ENCODE data around the gene DHX58.

Gene DHX58

DNA sequence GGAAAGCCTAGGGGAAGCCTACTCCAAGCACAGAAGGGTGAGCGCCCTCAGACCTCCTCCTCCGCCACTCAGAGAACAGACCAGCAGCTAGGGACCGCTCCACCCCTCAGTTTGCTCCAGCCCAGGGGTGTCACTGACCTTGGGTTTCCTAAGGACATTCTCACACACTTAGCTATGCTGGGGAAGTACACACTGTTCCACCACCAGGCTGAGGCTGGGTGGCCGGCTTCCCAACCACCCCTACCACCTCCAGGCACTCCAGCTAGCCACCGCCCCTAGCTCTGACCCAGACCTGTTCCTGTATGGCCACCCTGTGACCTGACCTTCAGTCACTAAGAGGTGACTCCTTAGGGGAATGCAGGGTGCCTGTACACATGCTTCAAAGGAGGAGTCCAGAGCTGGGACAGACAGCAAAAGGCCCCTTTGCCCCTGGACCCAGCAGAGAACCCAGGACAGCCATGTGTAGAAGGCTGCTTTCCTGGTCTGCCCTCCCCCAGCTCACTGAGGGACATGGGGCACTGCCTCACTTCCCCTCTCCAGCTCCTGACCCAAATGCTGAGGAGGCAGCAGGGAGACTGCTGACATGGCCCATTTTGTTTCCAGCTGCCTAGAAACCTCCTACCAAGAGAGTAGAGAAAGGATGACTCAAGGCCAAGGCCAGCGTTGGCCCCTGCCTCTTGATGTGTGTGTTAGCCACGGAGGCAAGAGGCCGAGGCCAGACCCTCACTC lies 16.8 kb upstream of the DHX58 start:
- no peak for DNase-seq

DNA sequence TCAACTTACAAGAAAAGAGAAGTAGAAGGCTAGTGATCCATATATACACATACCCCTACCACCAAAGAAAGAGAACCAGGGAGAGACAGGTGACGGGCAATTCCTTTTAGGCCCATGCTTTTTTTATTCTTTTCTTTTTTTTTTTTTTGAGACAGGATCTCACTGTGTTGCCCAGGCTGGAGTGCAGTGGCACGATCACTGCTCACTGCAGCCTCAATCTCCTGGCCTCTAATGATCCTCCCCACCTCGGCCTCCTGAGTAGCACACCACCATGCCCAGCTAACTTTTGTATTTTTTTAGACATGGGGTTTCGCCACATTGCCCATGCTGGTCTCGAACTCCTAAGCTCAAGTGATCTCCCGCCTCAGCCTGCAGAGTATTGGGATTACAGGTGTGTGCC lies 14.9 kb upstream of the DHX58 start:
- no peak for DNase-seq

DNA sequence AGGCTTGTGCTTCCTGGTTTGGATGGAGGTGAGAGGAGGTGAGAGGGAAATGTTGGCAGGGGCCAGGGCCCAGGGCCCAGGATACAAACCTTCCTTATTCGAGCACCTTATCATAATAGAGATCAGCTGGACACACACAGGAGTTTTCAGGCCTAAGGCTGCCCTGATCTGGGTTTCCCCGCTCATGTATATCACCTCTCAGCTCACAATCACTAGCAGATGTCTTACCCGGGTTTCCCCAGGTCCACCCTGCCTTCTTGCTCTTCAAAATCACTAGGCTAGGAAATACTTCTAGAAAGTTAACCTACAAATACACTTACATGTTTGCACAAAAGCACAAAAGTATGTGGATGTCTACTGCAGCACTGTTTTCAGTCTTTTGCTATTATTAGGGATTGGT lies 14.3 kb upstream of the DHX58 start:
- DNase-seq: no peak

DNA sequence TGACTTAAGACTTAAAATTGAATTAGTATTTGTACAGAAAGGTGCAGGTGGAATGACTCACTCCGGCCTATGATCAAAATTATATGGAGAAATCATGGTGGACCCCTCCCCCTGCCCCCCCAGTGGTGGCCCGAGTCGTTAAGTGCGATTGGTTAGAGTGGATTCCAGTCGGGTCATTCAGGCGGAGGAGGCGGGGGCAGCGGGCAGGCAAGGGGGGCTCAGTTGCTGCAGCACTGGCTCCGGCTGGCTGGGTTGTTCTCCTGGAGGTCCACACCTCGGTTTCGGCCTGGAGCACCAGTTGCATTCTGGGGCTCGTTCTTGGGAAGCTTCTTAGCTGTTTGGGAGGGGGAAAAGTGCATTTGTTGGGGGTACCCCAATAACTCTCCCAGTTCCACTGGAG lies 13.1 kb upstream of the DHX58 start:
- DNase-seq: no peak

DNA sequence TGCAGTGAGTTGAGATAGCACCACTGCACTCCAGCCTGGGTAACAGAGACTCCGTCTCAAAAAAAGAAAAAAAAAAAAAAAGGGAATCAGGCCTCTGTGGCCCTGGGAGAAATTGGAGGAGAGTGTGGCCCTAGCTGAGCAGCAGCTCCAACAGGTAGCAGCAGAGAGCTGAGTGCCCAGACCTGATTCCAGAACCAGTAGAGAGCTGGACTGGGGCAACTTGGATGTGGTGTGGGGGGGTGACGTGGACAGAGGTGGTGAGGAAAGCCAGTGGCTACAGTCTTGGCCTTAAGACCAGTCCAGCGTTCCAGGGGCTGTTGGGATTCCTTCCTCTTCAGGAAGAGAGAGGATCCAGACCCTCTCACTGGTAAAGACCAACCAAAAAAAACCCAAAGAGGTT lies 11.7 kb upstream of the DHX58 start:
- no peak for DNase-seq

DNA sequence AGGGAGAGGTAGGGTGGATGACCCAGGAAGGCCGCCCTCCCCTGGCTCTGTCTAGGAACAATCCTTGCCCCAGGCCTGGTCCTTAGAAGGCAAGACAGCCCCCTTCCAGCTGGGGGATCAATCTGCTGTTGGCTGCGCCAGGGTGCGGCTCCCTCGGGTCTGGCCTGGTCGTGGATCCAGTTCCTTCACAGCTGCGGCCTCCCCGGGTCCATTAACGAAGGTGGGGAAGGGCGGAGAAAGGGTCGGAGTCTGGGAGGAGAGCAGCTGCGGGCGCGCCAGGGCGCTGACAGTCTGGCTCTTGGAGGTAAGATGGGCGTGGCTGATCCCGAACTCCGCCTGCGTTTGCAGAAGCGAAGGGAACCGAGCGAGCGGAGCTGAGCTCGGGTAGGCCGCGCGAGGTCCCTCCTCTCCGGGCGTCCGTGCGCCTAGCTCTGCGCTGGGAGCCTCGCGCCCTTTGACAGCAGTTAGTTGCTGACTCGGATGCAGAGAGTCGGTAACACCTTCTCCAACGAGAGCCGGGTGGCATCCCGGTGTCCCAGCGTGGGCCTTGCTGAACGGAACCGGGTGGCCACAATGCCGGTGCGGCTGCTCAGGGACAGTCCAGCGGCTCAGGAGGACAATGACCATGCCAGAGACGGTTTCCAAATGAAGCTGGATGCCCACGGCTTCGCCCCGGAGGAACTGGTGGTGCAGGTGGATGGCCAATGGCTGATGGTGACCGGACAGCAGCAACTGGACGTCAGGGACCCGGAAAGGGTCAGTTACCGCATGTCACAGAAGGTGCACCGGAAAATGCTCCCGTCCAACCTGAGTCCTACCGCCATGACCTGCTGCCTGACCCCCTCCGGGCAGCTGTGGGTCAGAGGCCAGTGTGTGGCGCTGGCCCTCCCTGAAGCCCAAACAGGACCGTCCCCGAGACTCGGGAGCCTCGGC lies 10.1 kb upstream of the DHX58 start, which contains the start of gene HSPB9:
Gene HSPB9 (plus strand): TSS at position 434 of the 933 bp plus-strand sequence. CDS start 47 bp downstream, at position 481.
- DNase-seq: no peak

DNA sequence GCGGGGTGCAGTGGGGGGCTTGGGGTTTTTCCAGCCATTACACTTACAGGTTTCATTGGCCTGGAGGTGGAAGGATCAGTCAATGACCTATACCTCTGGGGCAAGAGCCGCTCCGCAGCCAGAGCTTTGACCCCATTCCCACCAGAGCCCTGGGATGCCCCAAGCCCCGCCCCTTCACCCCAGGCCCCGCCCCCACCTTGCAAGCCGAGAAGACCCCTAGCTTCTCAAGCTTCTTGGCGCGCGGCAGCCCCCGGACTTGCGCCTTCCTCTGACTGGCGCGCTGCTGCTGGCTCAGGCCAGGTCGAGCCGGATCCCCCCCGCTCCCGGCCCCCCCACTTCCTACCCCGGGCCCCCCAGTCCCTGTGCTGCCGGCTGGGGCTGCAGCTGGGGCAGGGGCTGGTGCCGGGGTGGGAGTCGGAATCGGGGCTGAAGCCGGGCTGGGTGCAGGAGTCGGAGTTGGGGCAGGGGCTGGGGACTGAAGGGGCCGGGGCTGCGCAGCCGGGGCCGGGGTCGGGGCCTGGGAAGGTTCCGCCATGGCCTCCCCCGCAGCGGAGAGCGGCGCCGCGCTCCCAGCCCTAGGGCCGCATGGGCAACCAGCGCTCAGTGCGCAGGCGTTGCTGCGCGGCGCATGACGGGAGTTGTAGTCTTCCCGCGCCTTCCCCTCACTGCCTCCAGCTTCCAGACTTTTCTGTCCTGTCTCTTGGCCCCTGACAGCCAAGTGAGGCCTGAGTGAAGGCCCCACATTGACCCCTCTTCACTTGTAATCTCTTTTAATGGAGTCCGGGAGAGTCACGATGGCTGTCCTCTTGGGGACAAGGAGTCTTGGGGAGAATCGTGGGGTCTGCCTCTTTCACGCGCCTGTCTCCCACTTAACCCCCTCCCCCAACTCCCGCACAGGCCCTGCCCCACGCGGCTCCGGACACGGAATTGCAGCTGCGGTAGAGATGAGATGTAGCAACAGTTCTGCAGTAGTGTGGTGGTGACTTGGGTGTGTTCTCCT lies 8.6 kb upstream of the DHX58 start, which contains the start of gene KAT2A:
Gene KAT2A (minus strand): TSS at position 598 of the 1,000 bp plus-strand sequence. CDS start 63 bp downstream, at position 535.
- peak; percentile 87 for DNase-seq

DNA sequence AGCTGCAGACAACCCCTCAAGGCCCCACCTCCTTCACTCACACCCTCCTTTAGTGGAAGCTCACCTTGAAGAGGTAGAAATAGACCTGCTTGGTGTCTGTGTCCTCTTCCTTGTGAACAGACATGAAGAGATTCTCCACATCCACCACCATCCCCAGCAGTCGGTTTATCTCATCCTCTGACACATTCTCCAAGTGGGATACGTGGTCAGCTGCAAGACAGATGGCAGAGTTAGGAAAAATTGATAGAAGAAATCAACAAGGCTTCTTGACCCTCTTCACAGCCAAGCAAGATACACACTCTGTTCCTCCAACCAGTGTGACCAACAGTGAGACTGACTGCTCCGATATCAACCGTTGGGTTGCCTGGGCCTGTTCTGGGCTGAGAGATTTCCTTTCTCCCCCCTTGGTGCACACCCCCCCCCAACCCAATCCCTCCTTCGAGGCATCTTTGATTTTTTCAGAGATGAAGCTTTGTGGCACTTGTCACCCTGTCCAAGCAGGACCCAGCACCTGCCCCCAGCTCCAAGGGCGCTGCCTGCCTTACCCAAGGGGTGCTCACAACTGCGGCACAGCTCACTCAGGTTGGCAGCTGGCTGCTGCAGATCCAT lies 7.8 kb upstream of the DHX58 start:
- peak; percentile 27 for DNase-seq

DNA sequence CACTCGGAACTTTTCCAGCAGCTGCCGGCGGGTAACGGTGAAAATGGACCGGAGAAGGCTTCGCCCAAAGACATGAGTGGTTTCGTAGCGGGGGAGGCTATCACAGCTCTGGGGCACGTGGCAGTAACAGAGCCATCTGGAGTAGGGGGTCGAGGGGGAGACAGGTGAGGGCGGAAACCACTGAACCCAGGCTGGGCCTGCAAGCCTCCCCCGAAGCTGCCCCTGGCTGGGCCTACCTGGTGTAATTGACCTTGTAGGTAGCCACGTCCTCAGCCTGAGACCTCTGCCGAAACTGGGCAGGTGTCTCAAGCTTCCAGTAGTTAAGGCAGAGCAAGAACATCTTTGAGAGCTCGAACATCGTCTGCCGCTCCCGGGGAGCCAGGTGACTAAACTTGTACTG lies 6.8 kb upstream of the DHX58 start:
- no peak for DNase-seq

DNA sequence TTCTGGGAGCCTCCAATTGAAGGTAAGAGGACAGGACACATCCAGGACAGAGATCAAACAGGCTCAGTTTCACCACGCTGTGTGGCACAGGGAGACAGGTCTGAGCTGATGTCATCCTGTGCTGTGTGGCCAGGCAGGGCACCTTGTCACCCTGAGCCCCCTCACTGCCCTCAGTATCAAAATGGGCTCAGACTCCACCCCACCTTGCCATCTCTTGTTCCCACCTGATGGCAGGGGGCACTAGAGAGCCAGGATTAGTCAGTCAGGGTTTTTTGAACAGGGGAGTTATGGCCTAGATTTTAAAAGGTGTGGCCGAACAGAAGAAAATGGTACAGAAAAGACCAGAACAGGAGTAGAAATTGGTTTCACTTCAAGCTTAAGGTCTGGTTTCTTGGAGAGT lies 6.0 kb upstream of the DHX58 start:
- peak; percentile 70 for DNase-seq

DNA sequence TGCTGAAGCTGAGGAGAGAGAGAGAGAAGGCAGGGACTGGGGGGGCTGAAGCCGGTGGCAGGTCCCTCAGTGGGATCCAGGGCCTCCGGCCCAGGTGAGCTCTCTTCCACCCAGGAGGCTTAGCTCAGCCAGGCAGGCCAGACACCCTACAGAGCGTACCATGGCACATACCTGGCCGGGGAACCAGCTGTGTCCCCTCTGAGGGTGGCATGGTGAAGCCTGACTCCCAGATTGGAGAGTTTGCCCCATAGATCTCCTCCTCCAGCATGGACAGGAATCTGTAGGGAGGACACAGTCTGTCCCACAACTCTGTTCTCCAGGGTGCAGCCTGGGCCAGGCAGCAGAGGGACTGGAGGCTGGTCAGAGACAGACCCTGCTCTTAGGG lies 5.6 kb upstream of the DHX58 start:
- DNase-seq: no peak

DNA sequence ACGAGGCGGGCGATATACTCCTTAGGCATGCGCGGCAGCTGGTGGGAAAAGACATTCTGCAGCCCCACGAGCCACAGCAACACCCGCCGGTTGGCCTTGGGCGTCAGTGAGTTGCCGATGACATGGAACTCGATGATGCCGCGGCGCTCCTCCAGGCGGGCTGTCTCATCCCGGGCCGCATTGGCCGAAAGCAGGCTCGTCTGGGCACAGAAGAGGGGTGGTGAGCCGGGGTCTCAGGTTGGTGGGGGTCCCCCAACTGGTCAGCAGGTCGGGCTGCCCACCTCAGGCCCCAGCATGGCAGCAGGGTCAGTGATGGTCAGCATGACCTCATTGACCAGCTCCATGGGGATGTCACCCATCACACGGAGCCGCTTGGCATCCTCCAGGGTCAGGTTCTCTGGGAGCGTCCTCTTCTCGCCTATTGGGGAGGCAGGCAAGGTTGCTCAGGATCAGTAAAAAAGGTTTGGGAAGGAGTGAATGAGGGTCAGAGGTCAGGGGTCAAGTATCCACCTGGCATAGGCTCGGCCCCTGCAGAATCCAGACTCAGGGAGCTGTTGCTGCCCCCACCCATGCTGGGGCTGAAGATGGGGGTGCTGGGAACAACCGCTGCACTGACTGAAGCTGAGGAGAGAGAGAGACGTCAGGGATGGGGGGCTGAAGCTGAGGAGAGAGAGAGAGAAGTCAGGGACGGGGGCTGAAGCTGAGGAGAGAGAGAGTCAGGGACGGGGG lies 5.0 kb upstream of the DHX58 start:
- DNase-seq: no peak

DNA sequence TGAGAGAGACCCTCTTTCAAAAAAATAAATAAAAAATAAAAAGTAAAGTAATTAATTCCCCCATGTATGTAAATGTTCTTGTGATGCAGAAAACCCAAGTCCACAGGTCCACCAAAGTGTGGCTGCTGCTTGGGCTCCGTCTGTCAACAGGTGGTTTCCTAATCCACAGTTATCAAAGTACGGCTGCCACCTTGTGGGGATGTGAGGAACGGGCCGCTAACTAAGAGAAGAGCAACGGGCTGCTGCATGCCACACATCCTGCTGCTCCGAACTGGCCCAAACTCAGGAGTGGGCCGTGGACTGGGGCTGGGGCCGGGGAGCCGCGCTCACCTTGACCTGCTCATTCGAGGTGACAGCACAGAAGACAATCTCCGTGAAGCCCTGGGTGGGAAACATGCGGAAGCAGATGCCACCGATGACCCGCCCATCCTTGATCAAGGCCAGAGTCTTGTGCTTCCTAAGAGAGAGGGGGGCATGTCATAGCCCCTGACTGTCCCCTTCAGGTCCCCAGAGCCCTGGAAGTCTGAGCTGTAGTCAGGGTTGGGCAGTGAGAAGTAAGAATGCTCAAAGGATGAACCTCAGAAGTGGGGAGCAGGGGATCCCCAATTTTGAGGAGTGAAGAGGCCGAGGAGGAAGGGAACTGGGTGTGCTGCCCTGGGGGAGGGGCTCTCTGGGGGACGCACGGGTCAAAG lies 4.3 kb upstream of the DHX58 start:
- peak; percentile 87 for DNase-seq

DNA sequence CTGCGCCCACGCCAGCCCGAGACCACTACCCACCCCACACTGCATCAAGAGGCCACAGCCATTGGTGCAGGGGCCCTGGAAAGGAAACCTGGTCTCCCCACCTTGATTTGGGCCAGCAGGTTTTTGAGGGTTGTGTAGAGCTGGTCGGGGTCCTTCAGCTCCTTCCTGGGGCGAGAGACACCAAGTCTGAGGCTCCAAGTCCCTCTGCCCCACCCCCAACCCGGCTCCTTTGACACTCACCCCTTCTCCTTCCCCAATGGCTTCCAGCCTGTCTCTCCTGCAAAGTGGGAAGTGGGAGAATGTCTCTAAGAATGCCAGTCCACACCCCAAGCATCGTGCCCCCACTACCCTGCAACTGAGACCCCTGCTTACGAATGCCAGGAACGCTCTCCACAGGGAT lies 1.6 kb upstream of the DHX58 start:
- no peak for DNase-seq

DNA sequence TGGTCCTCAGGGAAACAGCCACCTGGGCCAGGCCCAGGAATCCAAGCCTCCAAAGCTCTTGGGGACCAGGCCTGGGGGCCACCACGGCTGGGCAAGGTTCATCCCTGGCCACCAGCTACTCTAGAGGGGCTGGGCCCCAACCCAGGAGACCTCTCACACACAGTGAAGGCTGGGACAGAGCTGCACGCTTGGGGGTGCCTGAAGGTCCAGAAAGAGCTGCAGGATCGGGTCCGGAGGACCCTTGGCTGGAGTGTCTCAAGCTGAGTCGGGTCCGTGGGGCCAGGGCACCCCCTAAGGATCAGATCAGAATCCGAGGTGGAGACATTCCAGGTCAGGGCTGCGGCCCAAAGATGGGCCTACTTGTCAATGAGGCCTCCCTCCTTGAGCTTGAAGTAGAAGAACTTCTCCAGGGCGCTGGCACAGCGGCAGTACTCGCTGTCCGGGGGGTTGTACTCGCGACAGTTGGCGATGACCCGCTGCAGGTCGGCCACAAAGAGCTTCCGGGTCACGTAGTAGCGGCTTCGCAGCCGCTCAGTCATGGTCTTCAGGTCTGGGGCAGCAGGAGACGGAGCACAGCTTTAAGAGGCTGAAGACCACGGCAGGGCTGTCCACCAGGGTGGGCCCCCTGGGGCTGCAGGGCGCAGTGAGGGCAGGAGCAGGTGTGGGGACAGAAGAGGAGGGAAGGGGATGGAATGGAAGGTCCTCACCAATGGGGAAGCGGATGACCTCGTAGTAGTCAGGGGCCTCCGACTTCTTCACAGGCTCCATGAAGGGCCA lies 967 bp upstream of the DHX58 start:
- DNase-seq: no peak

DNA sequence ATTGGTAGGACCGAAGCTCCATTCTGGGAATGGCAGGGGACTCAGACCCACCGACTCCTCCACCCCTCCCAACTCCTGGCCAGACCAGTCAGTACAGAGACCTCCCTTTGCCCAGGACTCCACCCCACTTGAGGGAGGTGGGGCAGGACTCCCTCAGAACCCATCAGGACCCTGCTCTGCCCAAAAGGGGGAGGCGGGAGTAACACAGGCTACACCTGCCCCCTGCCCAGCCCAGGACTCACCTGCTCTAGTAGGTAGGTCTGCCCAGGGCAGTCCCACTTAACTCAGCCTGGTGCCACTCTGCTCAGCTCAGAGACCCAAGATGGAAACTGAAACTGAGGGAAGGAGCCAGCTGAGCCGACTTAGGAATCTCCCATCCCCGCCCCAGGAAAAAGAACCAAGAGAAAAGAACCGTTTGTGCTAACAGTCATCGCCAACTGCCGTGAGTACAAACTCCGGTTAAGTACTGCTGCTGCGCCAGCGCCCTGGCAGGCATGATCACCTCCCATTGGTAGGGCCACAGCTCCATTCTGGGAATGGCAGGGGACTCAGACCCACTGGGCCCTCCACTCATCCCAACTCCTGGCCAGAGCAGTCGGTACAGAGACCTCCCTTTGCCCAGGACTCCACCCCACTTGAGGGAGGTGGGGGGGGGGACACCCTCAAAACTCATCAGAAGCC lies 503 bp downstream of the DHX58 start:
- peak; percentile 47 for DNase-seq

DNA sequence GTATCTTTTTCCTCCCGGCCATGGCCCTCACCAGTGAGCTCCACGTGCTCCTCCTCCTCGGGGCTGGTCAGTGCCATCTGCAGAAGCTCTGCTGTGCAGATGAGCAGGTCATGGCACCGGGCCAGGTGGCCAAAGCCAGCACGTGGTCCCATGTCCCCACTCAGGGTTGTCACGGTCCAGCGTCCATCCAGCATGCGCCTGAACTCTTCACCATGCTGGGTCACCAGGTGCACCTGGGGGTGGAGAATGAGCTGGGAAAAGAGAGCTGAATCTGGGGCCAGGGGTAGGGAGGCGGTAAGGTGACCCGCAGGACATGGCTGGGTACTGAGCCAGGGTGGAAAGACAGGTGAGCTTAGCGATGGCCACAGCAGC lies 1.3 kb downstream of the DHX58 start:
- no peak for DNase-seq

DNA sequence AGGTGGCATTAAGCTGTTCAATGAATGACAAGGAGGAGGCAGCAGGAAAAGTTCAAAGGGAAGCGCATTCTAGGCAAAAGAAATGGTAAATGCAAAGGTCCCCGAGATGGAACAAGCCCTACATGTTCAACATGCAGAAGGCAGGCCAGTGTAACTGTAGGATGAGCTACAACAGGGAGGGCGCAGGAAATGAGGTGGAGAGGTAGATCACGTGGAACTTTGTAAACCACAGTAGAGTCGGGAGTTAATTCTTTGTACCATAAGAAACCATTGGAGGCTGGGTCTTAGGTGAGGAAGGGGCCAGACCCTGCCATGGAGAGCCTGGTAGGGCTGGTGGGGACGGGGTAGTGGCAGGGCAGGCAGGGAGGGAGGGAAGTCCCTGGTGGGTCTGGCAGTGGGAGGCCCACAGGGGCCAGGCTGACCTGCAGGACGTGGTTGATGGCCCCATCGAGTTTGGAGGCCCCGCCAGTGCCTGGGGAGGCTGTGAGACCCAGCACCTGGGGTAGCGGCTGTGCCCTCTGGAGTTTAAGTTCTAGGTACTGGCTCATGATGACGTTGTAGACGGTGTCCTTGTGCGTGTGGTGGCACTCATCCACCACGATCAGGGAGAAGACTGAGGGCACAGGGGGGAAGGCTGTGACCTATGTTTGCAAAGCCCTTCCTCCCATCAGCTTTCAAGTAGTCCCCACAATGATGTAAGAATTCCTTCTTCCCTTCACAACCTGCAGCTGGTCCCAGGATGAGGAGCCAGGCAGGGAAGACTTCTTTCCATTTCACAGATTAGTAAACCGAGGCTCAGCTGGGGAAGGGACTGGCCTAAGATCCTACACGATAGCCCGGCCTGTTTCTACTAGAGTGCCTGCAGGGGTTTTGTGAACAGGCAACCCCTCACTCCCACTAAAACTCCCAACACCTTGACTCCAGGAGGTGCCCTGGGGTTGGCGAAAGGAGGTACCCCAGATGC lies 1.9 kb downstream of the DHX58 start:
- DNase-seq: no peak
